ENCODE results near the gene NRG2.

Gene NRG2

GRCh38 chr5:139903795-139904565, 139.1 kb downstream of the NRG2 start:
- no peak for DNase-seq (ENCODE audit: low read depth)

- no peak for DNase-seq (ENCODE audit: low read depth)
Observed at GRCh38 chr5:139903450-139903794, 139.7 kb downstream of the NRG2 start.

- no peak for DNase-seq (ENCODE audit: low read depth)
Observed at GRCh38 chr5:139901986-139902385, 141.1 kb downstream of the NRG2 start.

- no peak for DNase-seq (ENCODE audit: low read depth)
Observed at GRCh38 chr5:139901251-139901575, 141.9 kb downstream of the NRG2 start.

GRCh38 chr5:139900546-139901250, 142.4 kb downstream of the NRG2 start:
- DNase-seq (ENCODE audit: low read depth) = no peak

- DNase-seq (ENCODE audit: low read depth) = no peak
Observed at GRCh38 chr5:139898981-139899380, 144.1 kb downstream of the NRG2 start.

- DNase-seq (ENCODE audit: low read depth) = no peak
Observed at GRCh38 chr5:139897982-139898381, 145.1 kb downstream of the NRG2 start.

- no peak for DNase-seq (ENCODE audit: low read depth)
Observed at GRCh38 chr5:139897342-139897741, 145.8 kb downstream of the NRG2 start.

GRCh38 chr5:139896718-139897117, 146.4 kb downstream of the NRG2 start:
- no peak for DNase-seq (ENCODE audit: low read depth)

- DNase-seq (ENCODE audit: low read depth) = no peak
Observed at GRCh38 chr5:139895647-139896046, 147.5 kb downstream of the NRG2 start.

- DNase-seq (ENCODE audit: low read depth) = no peak
Observed at GRCh38 chr5:139895046-139895445, 148.1 kb downstream of the NRG2 start.

- no peak for DNase-seq (ENCODE audit: low read depth)
Observed at GRCh38 chr5:139893873-139894272, 149.2 kb downstream of the NRG2 start.

GRCh38 chr5:139889410-139889809, 153.7 kb downstream of the NRG2 start:
- no peak for DNase-seq (ENCODE audit: low read depth)

- DNase-seq (ENCODE audit: low read depth) = no peak
Observed at GRCh38 chr5:139888370-139888769, 154.7 kb downstream of the NRG2 start.

- no peak for DNase-seq (ENCODE audit: low read depth)
Observed at GRCh38 chr5:139886213-139886612, 156.9 kb downstream of the NRG2 start.

GRCh38 chr5:139885857-139886208, 157.3 kb downstream of the NRG2 start:
- no peak for DNase-seq (ENCODE audit: low read depth)

- DNase-seq (ENCODE audit: low read depth) = no peak
Observed at GRCh38 chr5:139885172-139885856, 157.8 kb downstream of the NRG2 start.

- no peak for DNase-seq (ENCODE audit: low read depth)
Observed at GRCh38 chr5:139884734-139885133, 158.4 kb downstream of the NRG2 start.

GRCh38 chr5:139884144-139884543, 159.0 kb downstream of the NRG2 start:
- no peak for DNase-seq (ENCODE audit: low read depth)

- DNase-seq (ENCODE audit: low read depth) = no peak
Observed at GRCh38 chr5:139882961-139883539, 160.0 kb downstream of the NRG2 start.

GRCh38 chr5:139882316-139882715, 160.8 kb downstream of the NRG2 start:
- no peak for DNase-seq (ENCODE audit: low read depth)

- DNase-seq (ENCODE audit: low read depth) = no peak
Observed at GRCh38 chr5:139881143-139881733, 161.9 kb downstream of the NRG2 start.

Data from activated T-cell treated with anti-CD3 and anti-CD28 coated beads for 24 hours (primary cell).